Activated CD4-positive, alpha-beta T cell treated with anti-CD3 and anti-CD28 coated beads, Interleukin-10, Interleukin-2, amounts not matched to agents 100 ng/mL and 50 ng/mL, durations not matched to agents 16 hours and 8 hours (primary cell): ENCODE data around the gene CCL4L2.
A peak's percentile ranks its signal among the peaks of the same experiment; 100 is the strongest.
"Not testable (repeated sequence)": the region's sequence is repeated elsewhere in the genome, so short reads cannot be mapped to it uniquely, and the experiment has no call there.

ENCODE experiments used
- DNase-seq: peaks from one replicate; pipeline ENCODE4 v3.0.0-alpha.2; 2020

CCL4L2 gene

GRCh38 chr17:36195434-36196130 lies 15.3 kb upstream of the CCL4L2 start:
- no peak for DNase-seq

GRCh38 chr17:36196131-36196486 lies 14.8 kb upstream of the CCL4L2 start:
- no peak for DNase-seq

GRCh38 chr17:36197387-36197703 lies 13.5 kb upstream of the CCL4L2 start:
- DNase-seq: no peak

GRCh38 chr17:36198831-36199465 lies 11.9 kb upstream of the CCL4L2 start:
- peak; percentile 75 for DNase-seq

- not testable (repeated sequence) for DNase-seq
Observed at GRCh38 chr17:36201102-36201501, 9.8 kb upstream of the CCL4L2 start.

- not testable (repeated sequence) for DNase-seq
Observed at GRCh38 chr17:36201506-36201905, 9.4 kb upstream of the CCL4L2 start.

GRCh38 chr17:36203335-36203734 lies 7.5 kb upstream of the CCL4L2 start:
- DNase-seq: no peak

- no peak for DNase-seq
Observed at GRCh38 chr17:36204724-36205500, 6.0 kb upstream of the CCL4L2 start.

GRCh38 chr17:36205637-36206485 lies 5.0 kb upstream of the CCL4L2 start:
- DNase-seq: no peak

GRCh38 chr17:36206486-36206821 lies 4.4 kb upstream of the CCL4L2 start:
- DNase-seq: not testable (repeated sequence)

- not testable (repeated sequence) for DNase-seq
Observed at GRCh38 chr17:36207383-36207782, 3.5 kb upstream of the CCL4L2 start.

GRCh38 chr17:36209575-36209974 lies 1.3 kb upstream of the CCL4L2 start:
- no peak for DNase-seq

- not testable (repeated sequence) for DNase-seq
Observed at GRCh38 chr17:36211484-36212271, 815 bp downstream of the CCL4L2 start.

- no peak for DNase-seq
Observed at GRCh38 chr17:36212272-36212605, 1.4 kb downstream of the CCL4L2 start.

GRCh38 chr17:36212966-36213365 lies 2.1 kb downstream of the CCL4L2 start:
- no peak for DNase-seq

- DNase-seq: no peak
Observed at GRCh38 chr17:36213695-36214094, 2.8 kb downstream of the CCL4L2 start.

- DNase-seq: no peak
Observed at GRCh38 chr17:36214918-36215317, 4.1 kb downstream of the CCL4L2 start.

- DNase-seq: not testable (repeated sequence)
Observed at GRCh38 chr17:36215406-36216308, 4.8 kb downstream of the CCL4L2 start.

- DNase-seq: not testable (repeated sequence)
Observed at GRCh38 chr17:36219556-36219955, 8.7 kb downstream of the CCL4L2 start.

GRCh38 chr17:36220737-36221580 lies 10.1 kb downstream of the CCL4L2 start:
- DNase-seq: not testable (repeated sequence)
